Peyer's patch (tissue), 4 donors: Measurements from ENCODE around the gene KIF1A.

Source experiments
- POLR2A ChIP-seq, 2 donors: fragments of 450-650 bp; IDR thresholded peaks; one replicate each; pipeline ENCODE4 v1.5.1; 2017; ENCODE audit warnings: antibody characterized with exemption in 2 of 2, mild to moderate bottlenecking in 2 of 2, moderate library complexity in 2 of 2
- TF ChIP-seq, protein P1 (sequence below), 6 experiments: fragments of 450-650 bp in 4 of 6; fragments of 200-600 bp in 2 of 6; sonication (generic) in 1 of 6; IDR thresholded peaks; one replicate each; pipeline ENCODE4 v1.5.1; 2017 to 2019; ENCODE audit warnings: antibody characterized with exemption in 6 of 6, mild to moderate bottlenecking in 3 of 6, moderate library complexity in 1 of 6

DNA sequence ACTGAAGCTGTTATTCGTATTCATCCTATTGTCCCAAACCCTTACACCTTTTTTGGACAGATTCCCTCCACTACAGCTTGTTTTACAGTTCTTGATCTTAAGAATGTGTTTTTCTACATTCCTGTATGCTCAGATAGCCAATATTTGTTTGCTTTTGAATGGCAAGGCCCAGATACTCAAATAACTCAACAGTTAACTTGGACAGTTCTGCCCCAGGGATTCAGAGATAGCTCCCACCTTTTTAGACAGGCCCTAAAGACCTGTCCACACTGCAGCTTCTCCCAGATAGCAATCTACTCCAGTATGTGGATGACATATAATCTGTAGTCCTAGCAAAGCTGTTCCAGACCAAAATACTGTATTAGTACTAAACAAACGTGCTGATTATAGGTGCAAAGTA lies 41.5 kb upstream of the KIF1A start:
- TF ChIP-seq, protein P1, sequence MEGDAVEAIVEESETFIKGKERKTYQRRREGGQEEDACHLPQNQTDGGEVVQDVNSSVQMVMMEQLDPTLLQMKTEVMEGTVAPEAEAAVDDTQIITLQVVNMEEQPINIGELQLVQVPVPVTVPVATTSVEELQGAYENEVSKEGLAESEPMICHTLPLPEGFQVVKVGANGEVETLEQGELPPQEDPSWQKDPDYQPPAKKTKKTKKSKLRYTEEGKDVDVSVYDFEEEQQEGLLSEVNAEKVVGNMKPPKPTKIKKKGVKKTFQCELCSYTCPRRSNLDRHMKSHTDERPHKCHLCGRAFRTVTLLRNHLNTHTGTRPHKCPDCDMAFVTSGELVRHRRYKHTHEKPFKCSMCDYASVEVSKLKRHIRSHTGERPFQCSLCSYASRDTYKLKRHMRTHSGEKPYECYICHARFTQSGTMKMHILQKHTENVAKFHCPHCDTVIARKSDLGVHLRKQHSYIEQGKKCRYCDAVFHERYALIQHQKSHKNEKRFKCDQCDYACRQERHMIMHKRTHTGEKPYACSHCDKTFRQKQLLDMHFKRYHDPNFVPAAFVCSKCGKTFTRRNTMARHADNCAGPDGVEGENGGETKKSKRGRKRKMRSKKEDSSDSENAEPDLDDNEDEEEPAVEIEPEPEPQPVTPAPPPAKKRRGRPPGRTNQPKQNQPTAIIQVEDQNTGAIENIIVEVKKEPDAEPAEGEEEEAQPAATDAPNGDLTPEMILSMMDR (IDR thresholded peaks at IDR 0.05): no peak
- no peak for TF ChIP-seq POLR2A (IDR thresholded peaks at IDR 0.05)
